Measurements from ENCODE around the gene UHMK1. TPM values are rescaled to one million over a fixed set of nuclear protein-coding genes. Genes with fewer than 3 reads are reported as not detected.

UHMK1 gene
- total and polyA plus RNA-seq, 2 of the 4 experiments (the other 2 are of a cell fraction), result 15.6 to 57.9 TPM

DNA sequence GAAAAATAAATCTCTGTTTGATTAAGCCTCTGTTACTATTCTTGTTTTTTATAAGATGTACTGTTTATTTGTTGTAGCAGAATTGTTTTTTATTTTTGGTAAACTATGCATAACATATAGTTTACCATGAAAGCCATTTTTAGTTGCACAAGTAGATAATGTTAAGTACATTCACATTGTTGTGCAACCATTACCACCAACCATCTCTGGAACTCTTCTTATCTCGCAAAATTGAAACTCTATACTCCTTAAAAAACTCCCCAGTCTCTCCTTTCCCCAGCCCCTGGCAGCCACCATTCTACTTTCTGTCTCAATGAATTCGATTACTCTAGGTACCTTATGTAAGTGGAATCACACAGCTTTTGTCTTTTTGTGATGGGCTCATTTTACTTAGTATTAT lies 27.4 kb upstream of the UHMK1 start:
- Histone ChIP-seq H2BK20ac (ENCODE audit: low read depth, low read length) (no peak overlapping the region), H4K20me1 (ENCODE audit: insufficient read depth, low read length) (no peaks in the 10 kb centered on the region), H4K5ac (ENCODE audit: low read depth, low read length) (no peak overlapping the region), H3K36me3 (ENCODE audit: control insufficient read depth, insufficient read depth, low read length) (no peaks in the 10 kb centered on the region), H3K4ac (ENCODE audit: low read depth, low read length) (no peak overlapping the region), H4K91ac (ENCODE audit: insufficient read depth, low read depth, low read length) (no peak overlapping the region), H2AK5ac (ENCODE audit: low read depth, low read length) (no peak overlapping the region), H3K9ac (ENCODE audit: low read depth, low read length) (no peak overlapping the region), H3K9me1 (ENCODE audit: insufficient read depth, low read length) (no peaks in the 10 kb centered on the region), H3K18ac (ENCODE audit: low read depth, low read length) (no peak overlapping the region), H3K56ac (ENCODE audit: extremely low read depth, insufficient read depth, low read length) (no peak overlapping the region), H2BK120ac (ENCODE audit: low read depth, low read length) (no peak overlapping the region), H2AFZ (replicated peaks; ENCODE audit: low read length, poor library complexity) (no peak overlapping the region), H3K27me3 (ENCODE audit: control insufficient read depth, insufficient read depth, low read length) (peaks cover 4% of the 10 kb centered on the region; the same call in 1 of the 2 replicates), H2BK5ac (ENCODE audit: low read depth, low read length, poor library complexity, severe bottlenecking) (no peak overlapping the region), H3K4me3 (ENCODE audit: insufficient read depth, low read depth, low read length) (no peak overlapping the region), H3K23ac (ENCODE audit: low read depth, low read length) (no peak overlapping the region), H3K79me1 (ENCODE audit: low read depth in 1 of 2, low read length in 2 of 2) (no peaks in the 10 kb centered on the region), H4K8ac (ENCODE audit: low read depth in 2 of 2, low read length in 2 of 2) (no peak overlapping the region), H2AK9ac (replicated peaks; ENCODE audit: low read depth, low read length, poor library complexity) (no peak overlapping the region), H2BK15ac (ENCODE audit: low read depth, low read length) (no peak overlapping the region), H3K14ac (replicated peaks; ENCODE audit: low read depth, low read length) (no peak overlapping the region), H3K4me2 (ENCODE audit: low read depth, low read length) (no peak overlapping the region), H3K27ac (ENCODE audit: insufficient read depth, low read length) (no peak overlapping the region), H3K4me1 (ENCODE audit: control insufficient read depth, insufficient read depth, low read length) (no peaks in the 10 kb centered on the region), H3K9me3 (ENCODE audit: control insufficient read depth, insufficient read depth, low read length) (no peaks in the 10 kb centered on the region)
- POLR2A ChIA-PET (ENCODE audit: unreplicated experiment), result no interaction called here
- CTCF ChIA-PET, result no interaction called here
- no TSS peak for BruUV-seq (replicated peaks)
- peak; percentile 56; the same call in 1 of the 2 replicates for TF ChIP-seq CEBPB (IDR thresholded peaks at IDR 0.05; ENCODE audit: low read depth, low read length)
- no peak for TF ChIP-seq BHLHE40 (IDR thresholded peaks at IDR 0.05; ENCODE audit: low read depth, low read length)
- in situ Hi-C loops (cut with MboI; ENCODE audit: low sequenced_read_pairs), result no loop called here
- no peak for ATAC-seq (ENCODE audit: low read depth)
- WGBS, 2 experiments (ENCODE audit: extremely low coverage in 2 of 2, insufficient read length in 1 of 2), result no CpG with 5 or more reads among the region's 2 CpGs
- intact Hi-C loops (cut with micrococcal nuclease), result no loop called here
- dilution Hi-C loops (cut with HindIII; ENCODE audit: low sequenced_read_pairs, unreplicated experiment), result no loop called here
- DNase-seq, result no peak

Data from IMR-90 (cell line).